ENCODE measurements around the gene NPFFR1.
"Not testable (repeated sequence)": the region's sequence is repeated elsewhere in the genome, so short reads cannot be mapped to it uniquely, and the experiment has no call there.

DNA sequence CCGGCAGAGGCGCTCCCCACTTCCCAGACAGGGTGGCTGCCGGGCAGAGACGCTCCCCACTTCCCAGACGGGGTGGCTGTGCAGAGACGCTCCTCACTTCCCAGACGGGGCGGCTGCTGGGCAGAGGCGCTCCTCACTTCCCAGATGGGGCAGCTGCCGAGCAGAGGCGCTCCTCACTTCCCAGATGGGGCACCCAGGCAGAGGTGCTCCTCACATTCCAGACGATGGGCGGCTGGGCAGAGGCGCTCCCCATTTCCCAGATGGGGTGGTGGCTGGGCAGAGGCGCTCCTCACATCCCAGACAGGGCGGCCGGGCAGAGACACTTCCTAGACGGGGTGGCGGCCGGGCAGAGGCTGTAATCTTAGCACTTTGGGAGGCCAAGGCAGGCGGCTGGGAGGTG lies 43.8 kb downstream of the NPFFR1 start:
- not testable (repeated sequence) for TF ChIP-seq SUZ12 (IDR thresholded peaks at IDR 0.05; ENCODE audit: extremely low read depth, insufficient read depth, insufficient read length); ZNF274 (IDR thresholded peaks at IDR 0.05; ENCODE audit: low read depth, low read length); YY1 (IDR thresholded peaks at IDR 0.05; ENCODE audit: insufficient read depth, insufficient read length)
